Calu3 (cell line): ENCODE measurements around the gene RARA. TPM values are rescaled to one million over a fixed set of nuclear protein-coding genes. Genes with fewer than 3 reads are reported as not detected.
"Not testable (repeated sequence)": the region's sequence is repeated elsewhere in the genome, so short reads cannot be mapped to it uniquely, and the experiment has no call there.

ENCODE experiments used
- BruUV-seq: library from RNA; stranded (reverse); fragments of 400-500 nt; replicated peaks from 2 replicates; lab custom pipeline; 2021; lab: Mats Ljungman, UMichigan
- CTCF ChIA-PET: fragments of 300-600 bp; sonication (Branson Sonifier 250); formaldehyde crosslinking; loops from one replicate; lab custom pipeline; 2022; ENCODE audit warnings: antibody characterized with exemption; lab: Charles Lee
- DNase-seq: peaks from one replicate; pipeline ENCODE4 v3.0.0; 2022
- H3K27ac Mint-ChIP-seq: one replicate; pipeline ENCODE4 v1.8.0; 2022; ENCODE audit warnings: mixed read lengths; ENCODE audit not compliant: unreplicated experiment
- H3K27me3 Mint-ChIP-seq: one replicate; pipeline ENCODE4 v1.8.0; 2022; ENCODE audit warnings: mixed read lengths; ENCODE audit not compliant: unreplicated experiment
- H3K36me3 Mint-ChIP-seq: one replicate; pipeline ENCODE4 v1.8.0; 2022; ENCODE audit warnings: mild to moderate bottlenecking, moderate library complexity, mixed read lengths; ENCODE audit not compliant: insufficient read depth, unreplicated experiment
- H3K4me1 Mint-ChIP-seq: one replicate; pipeline ENCODE4 v1.8.0; 2022; ENCODE audit warnings: mild to moderate bottlenecking, low read depth, mixed read lengths; ENCODE audit not compliant: unreplicated experiment
- H3K4me3 Mint-ChIP-seq: one replicate; pipeline ENCODE4 v1.8.0; 2022; ENCODE audit warnings: mild to moderate bottlenecking, low read depth, moderate library complexity, mixed read lengths; ENCODE audit not compliant: unreplicated experiment
- H3K9me3 Mint-ChIP-seq: one replicate; pipeline ENCODE4 v1.8.0; 2022; ENCODE audit warnings: low read depth, mixed read lengths; ENCODE audit not compliant: unreplicated experiment
- CTCF ChIP-seq: fragments of 200-600 bp; IDR thresholded peaks from one replicate; pipeline ENCODE4 v1.8.0; 2022; ENCODE audit warnings: antibody characterized with exemption; ENCODE audit not compliant: unreplicated experiment
- intact Hi-C: fragments of 100-400 bp; cut with micrococcal nuclease; formaldehyde crosslinking; loops from one replicate; pipeline ENCODE4 v1.10.0; 2022; ENCODE audit not compliant: unreplicated experiment
- total RNA-seq: library from RNA; stranded (reverse); gene quantifications from 2 replicates; pipeline ENCODE4 v1.2.3, GENCODE V29; 2022

The RARA gene
- total RNA-seq, 1 experiment from 2014 or later, result 150 TPM

GRCh38 chr17:40382251-40382650 lies 73.3 kb downstream of the RARA start:
- no peak for DNase-seq
- CTCF ChIA-PET, result interaction anchor here (0.7 to 3.5 kb wide), 20 partner anchors 9 to 709 kb away, joined by 3 to 23 read pairs (median 4); partner anchors contain the start of genes GJD3, TOP2A and WIPF2
- no peaks in the 10 kb centered on the region for H3K4me1 Mint-ChIP-seq
- intact Hi-C loops, result no loop called here
- no peak overlapping the region for H3K4me3 Mint-ChIP-seq
- no peak overlapping the region for H3K27ac Mint-ChIP-seq
- H3K9me3 Mint-ChIP-seq, result no peaks in the 10 kb centered on the region
- peaks cover 24% of the 10 kb centered on the region for H3K36me3 Mint-ChIP-seq
- no TSS peak for BruUV-seq
- no peak for TF ChIP-seq CTCF
- H3K27me3 Mint-ChIP-seq, result no peaks in the 10 kb centered on the region

GRCh38 chr17:40386555-40386954 lies 77.6 kb downstream of the RARA start:
- H3K4me3 Mint-ChIP-seq, H3K27ac Mint-ChIP-seq, H3K9me3 Mint-ChIP-seq, H3K4me1 Mint-ChIP-seq, BruUV-seq, intact Hi-C loops, H3K27me3 Mint-ChIP-seq, DNase-seq: not testable (repeated sequence)
- H3K36me3 Mint-ChIP-seq, result peaks cover 67% of the 10 kb centered on the region
- CTCF ChIA-PET, result interaction anchor here (0.5 to 1.1 kb wide), 5 partner anchors 9 to 1238 kb away, joined by 3 to 4 read pairs (median 3); partner anchors contain the start of gene GJD3

- no peaks in the 10 kb centered on the region for H3K27me3 Mint-ChIP-seq
- CTCF ChIA-PET, result interaction anchor here (0.6 to 2.6 kb wide), 7 partner anchors 18 to 286 kb away, joined by 3 to 15 read pairs (median 4); partner anchors contain the start of gene TOP2A
- no peak for DNase-seq
- TF ChIP-seq CTCF, result no peak
- peaks cover 94% of the 10 kb centered on the region for H3K36me3 Mint-ChIP-seq
- no peaks in the 10 kb centered on the region for H3K9me3 Mint-ChIP-seq
- H3K4me1 Mint-ChIP-seq, result no peaks in the 10 kb centered on the region
- H3K27ac Mint-ChIP-seq, result no peak overlapping the region
- BruUV-seq, result no TSS peak
- intact Hi-C loops, result loop anchor here (1.0 to 2.0 kb wide), 4 partner anchors 42 to 161 kb away; no protein-coding TSS in a partner anchor
- no peak overlapping the region for H3K4me3 Mint-ChIP-seq
These were observed 90.2 kb downstream of the RARA start for GRCh38 chr17:40399185-40399584.

- no peak overlapping the region for H3K27ac Mint-ChIP-seq
These were observed 93.7 kb downstream of the RARA start for GRCh38 chr17:40402668-40403067.

More at GRCh38 chr17:40402668-40403067, 93.7 kb downstream of the RARA start:
- no peaks in the 10 kb centered on the region for H3K4me1 Mint-ChIP-seq
- no TSS peak for BruUV-seq
- no peak overlapping the region for H3K4me3 Mint-ChIP-seq
- intact Hi-C loops, result loop anchor here (1.0 to 10.0 kb wide), 2 partner anchors 130 to 312 kb away; no protein-coding TSS in a partner anchor
- H3K27me3 Mint-ChIP-seq, result no peaks in the 10 kb centered on the region
- peaks cover 94% of the 10 kb centered on the region for H3K36me3 Mint-ChIP-seq
- no peaks in the 10 kb centered on the region for H3K9me3 Mint-ChIP-seq
- TF ChIP-seq CTCF, result no peak
- CTCF ChIA-PET, result interaction anchor here (0.9 to 3.5 kb wide), 8 partner anchors 9 to 234 kb away, joined by 3 to 26 read pairs (median 6); partner anchors contain the start of gene TOP2A
- DNase-seq, result no peak
